GM11168 (cell line): ENCODE results near the gene NRSN2.
"Not testable (repeated sequence)": the region's sequence is repeated elsewhere in the genome, so short reads cannot be mapped to it uniquely, and the experiment has no call there.

ENCODE experiments used
- in situ Hi-C: fragments of 300-500 bp; cut with MboI; formaldehyde crosslinking; loops from one replicate; pipeline ENCODE4 v1.12.0; 2022; ENCODE audit warnings: low sequenced_read_pairs; ENCODE audit not compliant: unreplicated experiment

NRSN2 gene

DNA sequence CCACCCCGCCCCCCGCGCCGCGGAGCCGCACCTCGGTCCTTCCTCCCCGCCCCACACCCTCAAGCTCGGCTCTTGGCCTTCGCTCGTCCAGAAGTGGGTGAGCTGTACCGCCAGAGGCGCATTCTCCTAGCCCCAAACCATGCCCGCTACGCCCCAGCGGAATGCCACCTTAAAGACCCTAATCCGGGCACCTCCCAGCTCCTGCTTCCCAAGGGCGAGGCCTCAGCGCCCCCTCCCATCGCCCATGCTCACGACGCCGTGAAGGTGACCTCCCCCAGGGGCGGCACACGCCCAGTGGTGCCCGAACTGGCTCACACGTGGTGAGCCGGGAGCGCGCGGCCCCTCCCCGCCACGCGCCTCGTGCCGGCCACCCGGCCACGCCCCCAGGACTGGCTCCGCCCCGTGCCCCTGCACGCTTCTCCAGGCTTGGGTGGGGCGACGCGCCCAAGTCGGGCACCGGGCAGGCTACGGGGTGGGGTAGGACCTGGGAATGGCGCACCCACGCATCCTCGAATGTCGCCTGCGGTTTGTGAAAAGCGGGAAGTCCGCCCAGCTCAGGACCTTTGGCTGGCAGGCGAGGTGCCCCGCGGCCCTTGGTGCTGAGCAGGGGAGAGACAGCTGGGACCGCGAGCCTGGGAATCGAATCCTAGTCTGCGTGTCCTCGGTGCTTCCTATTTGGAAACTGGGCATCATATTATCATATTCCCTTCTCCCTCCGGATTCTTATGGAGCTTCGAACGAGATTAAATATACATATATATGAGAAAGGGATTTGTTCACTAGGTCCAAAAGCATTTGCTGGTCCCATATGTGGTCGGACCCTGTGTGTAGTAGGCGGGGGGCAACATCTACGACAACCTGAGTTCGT is 22.5 kb upstream of the NRSN2 start:
- in situ Hi-C loops = no loop called here

GRCh38 chr20:325045-325888 is 21.6 kb upstream of the NRSN2 start, which contains the start of gene SOX12:
Gene SOX12, plus strand, starts transcription at chr20:325552. Its CDS starts 373 bp downstream, at chr20:325925.
- in situ Hi-C loops = no loop called here

- in situ Hi-C loops = no loop called here
These were observed 20.8 kb upstream of the NRSN2 start for GRCh38 chr20:325889-326644.

GRCh38 chr20:326645-327185 is 20.2 kb upstream of the NRSN2 start:
- in situ Hi-C loops = no loop called here

- in situ Hi-C loops = no loop called here
These were observed 19.5 kb upstream of the NRSN2 start for GRCh38 chr20:327186-328026.

DNA sequence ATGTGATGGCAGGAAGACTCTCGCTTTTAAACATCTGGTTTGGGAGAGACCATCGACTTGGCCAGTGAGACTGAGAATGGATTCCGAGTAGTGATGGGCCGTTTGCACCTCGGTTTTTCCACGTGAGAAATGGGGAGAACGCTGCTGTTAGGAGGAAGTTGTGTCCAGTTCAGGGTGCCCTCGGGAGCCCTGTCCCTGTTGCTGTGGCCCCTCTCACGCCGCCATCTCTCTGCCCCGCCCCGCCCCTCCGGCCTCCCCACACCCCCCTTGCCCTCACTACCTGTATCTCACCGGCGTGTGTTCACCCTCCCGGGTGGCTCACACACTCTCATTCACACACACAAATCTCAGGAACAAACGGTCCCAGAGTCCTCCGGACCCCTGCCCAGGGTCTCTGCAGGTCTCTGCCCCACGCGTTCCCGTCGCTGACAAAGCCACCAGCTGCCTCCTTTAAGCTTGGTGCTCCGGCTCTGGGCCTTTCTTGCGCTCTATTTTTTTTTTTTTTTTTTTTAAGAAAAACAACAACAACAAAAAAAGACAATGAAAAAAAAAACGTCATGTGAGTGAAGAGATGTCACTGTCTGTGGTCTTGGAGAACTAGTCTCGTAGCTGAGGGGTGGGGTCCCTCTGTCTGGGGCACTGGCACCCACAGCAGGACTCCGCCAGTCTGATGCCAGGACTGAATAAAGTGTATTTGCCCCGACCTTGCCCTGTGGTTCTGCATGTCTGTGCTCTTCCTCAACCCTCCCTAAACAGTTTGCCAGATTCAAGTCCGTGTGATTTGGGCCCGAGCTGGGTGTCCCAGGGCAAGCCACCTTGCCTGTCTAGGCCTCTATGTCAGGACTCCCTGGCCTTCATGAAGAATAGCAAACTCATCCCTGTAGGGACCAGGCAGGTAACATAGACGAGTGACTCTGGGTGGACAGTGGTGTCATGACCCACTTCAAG is 18.6 kb upstream of the NRSN2 start:
- in situ Hi-C loops = no loop called here

DNA sequence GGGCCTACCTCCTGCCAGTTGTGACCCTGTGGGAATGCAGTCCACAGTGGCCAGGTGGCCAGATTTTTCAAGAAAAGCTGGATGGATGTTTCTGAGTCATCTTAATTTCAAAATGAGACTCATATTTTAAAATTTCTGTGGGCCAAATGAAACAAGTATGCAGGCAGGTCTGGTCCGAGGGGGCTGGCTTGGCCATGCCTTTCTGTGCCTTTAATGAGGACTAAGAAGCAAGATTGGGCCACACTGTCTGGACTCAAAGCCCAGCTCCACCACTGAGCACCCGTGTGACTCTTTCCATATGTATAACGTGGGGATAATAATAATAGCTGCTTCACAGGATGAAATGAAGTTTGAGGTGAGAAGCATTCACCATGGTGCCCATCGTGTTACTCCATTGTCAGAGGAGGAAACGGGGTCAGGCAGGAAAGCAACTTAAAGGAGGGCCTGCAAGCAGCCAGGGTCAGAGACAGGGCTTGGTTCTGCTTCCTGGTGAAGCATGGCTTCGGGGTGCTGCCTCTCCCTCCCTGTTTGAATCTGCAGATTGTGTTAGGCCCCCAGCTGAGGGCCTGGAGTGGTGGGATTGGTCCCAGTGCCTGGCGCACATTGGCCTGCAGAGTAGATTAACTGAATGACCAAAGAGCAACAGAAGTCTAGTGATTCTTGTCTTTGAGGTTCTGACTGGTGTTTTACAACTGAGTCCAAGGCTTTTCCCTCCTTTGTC is 17.8 kb upstream of the NRSN2 start:
- in situ Hi-C loops = no loop called here

GRCh38 chr20:329851-330232 is 17.1 kb upstream of the NRSN2 start:
- in situ Hi-C loops = no loop called here

- in situ Hi-C loops = no loop called here
These were observed 16.4 kb upstream of the NRSN2 start for GRCh38 chr20:330233-331149.

- in situ Hi-C loops = no loop called here
These were observed 12.3 kb upstream of the NRSN2 start for GRCh38 chr20:334578-334977.

DNA sequence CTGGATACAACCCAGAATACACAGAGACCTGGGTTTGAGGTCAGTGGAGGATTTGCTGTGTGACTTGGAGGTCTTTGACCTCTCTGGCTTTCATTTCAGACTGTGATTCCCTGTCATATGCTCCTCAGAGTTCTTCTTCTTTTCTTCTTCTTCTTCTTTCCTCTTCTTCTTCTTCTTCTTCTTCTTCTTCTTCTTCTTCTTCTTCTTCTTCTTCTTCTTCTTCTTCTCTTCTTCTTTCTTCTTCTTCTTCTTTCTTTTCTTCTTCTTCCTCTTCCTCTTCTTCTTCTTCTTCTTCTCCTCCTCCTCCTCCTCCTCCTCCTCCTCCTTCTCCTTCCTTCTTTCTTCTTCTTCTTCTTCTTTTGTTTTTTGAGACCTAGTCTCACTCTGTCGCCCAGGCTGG is 10.9 kb upstream of the NRSN2 start:
- in situ Hi-C loops = not testable (repeated sequence)

GRCh38 chr20:341682-342081 is 5.2 kb upstream of the NRSN2 start:
- in situ Hi-C loops = no loop called here

DNA sequence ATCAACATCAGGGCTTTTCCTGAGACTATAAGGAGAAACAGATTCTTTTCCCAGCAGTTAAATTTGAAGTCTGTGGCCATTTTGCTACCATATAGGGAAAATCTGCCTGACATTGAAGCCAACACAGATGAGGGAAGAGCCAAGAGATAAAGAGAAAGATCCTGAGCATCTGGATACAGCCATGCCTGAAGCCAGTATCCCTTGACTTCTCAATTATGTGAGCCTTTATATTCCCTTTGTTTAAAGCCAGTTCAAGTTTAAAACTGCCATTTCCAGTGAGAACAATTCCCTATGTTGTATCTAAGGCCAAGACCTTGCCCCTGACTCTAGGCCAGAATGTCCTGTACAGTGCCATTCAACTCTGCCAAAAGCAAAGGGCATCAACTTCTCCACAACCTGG is 3.8 kb upstream of the NRSN2 start:
- in situ Hi-C loops = no loop called here

GRCh38 chr20:346033-346639 is 775 bp upstream of the NRSN2 start:
- in situ Hi-C loops = no loop called here

DNA sequence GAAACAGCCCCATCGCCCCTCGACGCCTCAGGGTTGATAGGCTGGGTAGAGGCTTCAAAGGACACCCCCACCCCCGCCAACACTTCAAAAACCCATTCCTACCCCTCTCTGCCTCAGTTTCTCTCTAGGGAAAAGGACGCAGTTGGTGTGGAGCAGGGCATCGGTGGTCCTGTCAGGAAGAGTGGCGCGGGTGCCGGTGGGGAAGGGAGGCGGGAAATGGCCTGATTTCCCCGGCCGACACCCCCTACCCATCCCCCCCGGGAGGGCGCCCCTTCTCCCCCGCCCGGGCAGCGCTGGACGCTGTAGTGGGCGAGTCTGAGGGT is 367 bp downstream of the NRSN2 start:
- in situ Hi-C loops = no loop called here

GRCh38 chr20:347640-348484 is 951 bp downstream of the NRSN2 start:
- in situ Hi-C loops = no loop called here
